Thyroid gland (tissue), 4 donors: Measurements from ENCODE around the gene ADAMTSL2. TPM values are rescaled to one million over a fixed set of nuclear protein-coding genes. Genes with fewer than 3 reads are reported as not detected.

Experiments
- DNase-seq, 2 donors: peaks; one replicate each; pipeline ENCODE4 v3.0.0-alpha.2; 2019
- H3K27ac ChIP-seq, 3 donors: fragments of 200-600 bp; sonication (generic); 1 replicate in 2 of 3; 2 replicates in 1 of 3; pipeline ENCODE4 v1.5.1; 2016 to 2019; ENCODE audit warnings: mild to moderate bottlenecking in 1 of 3, moderate library complexity in 1 of 3
- H3K27me3 ChIP-seq: fragments of 200-600 bp; sonication (generic); one replicate; pipeline ENCODE4 v1.5.1; 2019
- H3K36me3 ChIP-seq, 2 donors: fragments of 200-600 bp; sonication (generic); one replicate each; pipeline ENCODE4 v1.5.1; 2016 to 2019
- H3K4me1 ChIP-seq, 2 donors: fragments of 200-600 bp; sonication (generic); one replicate each; pipeline ENCODE4 v1.5.1; 2017 to 2019
- H3K4me3 ChIP-seq, 3 donors: fragments of 200-600 bp; sonication (generic); replicated peaks in 1 of 3; 1 replicate in 2 of 3; 2 replicates in 1 of 3; pipeline ENCODE4 v1.5.1; 2016; ENCODE audit warnings: mild to moderate bottlenecking in 1 of 3
- H3K9me3 ChIP-seq: fragments of 200-600 bp; sonication (generic); one replicate; pipeline ENCODE4 v1.5.1; 2017
- CTCF ChIP-seq, 6 experiments: fragments of 200-600 bp in 3 of 6; fragments of 450-650 bp in 3 of 6; sonication (generic) in 3 of 6; IDR thresholded peaks; one replicate each; pipeline ENCODE4 v1.5.1; 2016 to 2019; ENCODE audit warnings: antibody characterized with exemption in 6 of 6, mild to moderate bottlenecking in 2 of 6, inconsistent platforms in 1 of 6, moderate library complexity in 1 of 6
- POLR2A ChIP-seq, 2 donors: fragments of 450-650 bp; IDR thresholded peaks; one replicate each; pipeline ENCODE4 v1.6.1; 2017; ENCODE audit warnings: antibody characterized with exemption in 2 of 2, mild to moderate bottlenecking in 2 of 2, moderate library complexity in 1 of 2
- WGBS, 2 donors: methylation state at CpG; one replicate each; pipeline ENCODE4 v1.1.5; 2017; 5-methylcytosine and 5-hydroxymethylcytosine counted together
- intact Hi-C: fragments of 100-400 bp; cut with DNase I; formaldehyde crosslinking; loops from one replicate; pipeline ENCODE4 v1.15.1; 2023
- total RNA-seq, 4 donors: library from RNA; depleted of rRNA; stranded (reverse); fragments of >200 nt; gene quantifications; one replicate each; pipeline ENCODE4 v1.2.3, GENCODE V29; 2016

Gene ADAMTSL2
- total RNA-seq, 4 donors from 2014 or later = 2.4 to 9.3 (median 8.7) TPM

GRCh38 chr9:133598978-133599377, 64.5 kb downstream of the ADAMTSL2 start:
- no peaks in the 10 kb centered on the region for H3K4me1 ChIP-seq

GRCh38 chr9:133599470-133600173, 65.1 kb downstream of the ADAMTSL2 start:
- no peak for DNase-seq
- no peaks in the 10 kb centered on the region for H3K36me3 ChIP-seq
- H3K27ac ChIP-seq = no peak overlapping the region
- H3K9me3 ChIP-seq = no peaks in the 10 kb centered on the region
- H3K4me3 ChIP-seq = no peak overlapping the region
- no peak for TF ChIP-seq CTCF (IDR thresholded peaks at IDR 0.05)
- TF ChIP-seq POLR2A (IDR thresholded peaks at IDR 0.05) = no peak
- H3K27me3 ChIP-seq = no peaks in the 10 kb centered on the region
- intact Hi-C loops = no loop called here
- H3K4me1 ChIP-seq = no peaks in the 10 kb centered on the region
- WGBS, 2 donors = 93 to 94% methylated on average over 6 of the region's 6 CpGs

More at GRCh38 chr9:133598978-133599377, 64.5 kb downstream of the ADAMTSL2 start:
- Histone ChIP-seq H3K9me3 (no peaks in the 10 kb centered on the region), H3K27me3 (no peaks in the 10 kb centered on the region), H3K36me3 (no peaks in the 10 kb centered on the region), H3K27ac (no peak overlapping the region), H3K4me3 (no peak overlapping the region)
- WGBS, 2 donors = 89 to 90% methylated on average over 7 of the region's 7 CpGs
- TF ChIP-seq POLR2A (IDR thresholded peaks at IDR 0.05) = no peak
- no peak for TF ChIP-seq CTCF (IDR thresholded peaks at IDR 0.05)
- intact Hi-C loops = no loop called here
- DNase-seq = no peak

DNA sequence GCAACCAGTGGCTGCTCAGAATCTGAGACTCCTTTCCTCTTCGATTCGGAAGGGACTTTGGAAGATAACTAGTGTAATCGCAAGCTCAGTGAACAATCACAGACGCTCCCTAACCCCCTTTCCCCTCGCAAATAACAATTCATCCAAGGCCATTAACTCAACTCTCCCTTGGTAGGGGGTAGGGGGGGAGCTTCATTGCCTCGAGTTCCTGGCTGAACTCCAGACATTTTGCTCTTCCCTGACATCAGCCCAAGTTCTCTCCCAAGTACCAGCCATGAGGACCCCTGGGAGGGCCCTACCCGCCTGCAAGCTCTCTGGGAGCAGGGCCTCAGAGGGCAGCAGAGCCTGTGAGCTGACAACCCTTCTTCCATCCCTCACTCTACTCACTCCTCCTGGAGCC, 66.2 kb downstream of the ADAMTSL2 start:
- no peaks in the 10 kb centered on the region for H3K27me3 ChIP-seq
- no peak for TF ChIP-seq POLR2A (IDR thresholded peaks at IDR 0.05)
- no peak for TF ChIP-seq CTCF (IDR thresholded peaks at IDR 0.05)
- no peaks in the 10 kb centered on the region for H3K9me3 ChIP-seq
- intact Hi-C loops = no loop called here
- H3K27ac ChIP-seq = no peak overlapping the region
- no peak for DNase-seq
- no peaks in the 10 kb centered on the region for H3K36me3 ChIP-seq
- H3K4me3 ChIP-seq = no peak overlapping the region
- H3K4me1 ChIP-seq = no peaks in the 10 kb centered on the region
- 59 to 73% methylated on average over 7 of the region's 7 CpGs for WGBS, 2 donors

- H3K9me3 ChIP-seq = no peaks in the 10 kb centered on the region
- intact Hi-C loops = no loop called here
- no peaks in the 10 kb centered on the region for H3K36me3 ChIP-seq
- no peaks in the 10 kb centered on the region for H3K4me1 ChIP-seq
- no peak overlapping the region for H3K4me3 ChIP-seq
- no peak overlapping the region for H3K27ac ChIP-seq
- WGBS, 2 donors = 88 to 96% methylated on average over 8 to 10 of the region's 10 CpGs
- no peak for TF ChIP-seq CTCF (IDR thresholded peaks at IDR 0.05)
- no peaks in the 10 kb centered on the region for H3K27me3 ChIP-seq
- no peak for DNase-seq
These were observed 67.2 kb downstream of the ADAMTSL2 start for GRCh38 chr9:133601746-133602145.

GRCh38 chr9:133602277-133602676, 67.8 kb downstream of the ADAMTSL2 start:
- H3K4me1 ChIP-seq = no peaks in the 10 kb centered on the region
- intact Hi-C loops = no loop called here
- H3K4me3 ChIP-seq = no peak overlapping the region
- no peak for TF ChIP-seq POLR2A (IDR thresholded peaks at IDR 0.05)
- H3K27ac ChIP-seq = no peak overlapping the region
- H3K27me3 ChIP-seq = no peaks in the 10 kb centered on the region
- WGBS, 2 donors = 72 to 76% methylated on average over 10 of the region's 10 CpGs
- no peaks in the 10 kb centered on the region for H3K9me3 ChIP-seq
- no peak for DNase-seq
- no peaks in the 10 kb centered on the region for H3K36me3 ChIP-seq
